22Rv1 (cell line): Measurements from ENCODE around the gene ANGPTL4.
"Not testable (repeated sequence)": the region's sequence is repeated elsewhere in the genome, so short reads cannot be mapped to it uniquely, and the experiment has no call there.

Experiments
- H3K27ac ChIP-seq: fragments of 450-650 bp; 2 replicates; pipeline ENCODE4 v1.5.1; 2017
- ZFX ChIP-seq: fragments of 450-650 bp; IDR thresholded peaks from 2 replicates; pipeline ENCODE4 v1.6.1; 2017; ENCODE audit warnings: antibody characterized with exemption, borderline replicate concordance
- TF ChIP-seq, protein P1 (sequence below): fragments of 450-650 bp; IDR thresholded peaks from 2 replicates; pipeline ENCODE4 v1.5.1; 2017; ENCODE audit warnings: mild to moderate bottlenecking

The ANGPTL4 gene

DNA sequence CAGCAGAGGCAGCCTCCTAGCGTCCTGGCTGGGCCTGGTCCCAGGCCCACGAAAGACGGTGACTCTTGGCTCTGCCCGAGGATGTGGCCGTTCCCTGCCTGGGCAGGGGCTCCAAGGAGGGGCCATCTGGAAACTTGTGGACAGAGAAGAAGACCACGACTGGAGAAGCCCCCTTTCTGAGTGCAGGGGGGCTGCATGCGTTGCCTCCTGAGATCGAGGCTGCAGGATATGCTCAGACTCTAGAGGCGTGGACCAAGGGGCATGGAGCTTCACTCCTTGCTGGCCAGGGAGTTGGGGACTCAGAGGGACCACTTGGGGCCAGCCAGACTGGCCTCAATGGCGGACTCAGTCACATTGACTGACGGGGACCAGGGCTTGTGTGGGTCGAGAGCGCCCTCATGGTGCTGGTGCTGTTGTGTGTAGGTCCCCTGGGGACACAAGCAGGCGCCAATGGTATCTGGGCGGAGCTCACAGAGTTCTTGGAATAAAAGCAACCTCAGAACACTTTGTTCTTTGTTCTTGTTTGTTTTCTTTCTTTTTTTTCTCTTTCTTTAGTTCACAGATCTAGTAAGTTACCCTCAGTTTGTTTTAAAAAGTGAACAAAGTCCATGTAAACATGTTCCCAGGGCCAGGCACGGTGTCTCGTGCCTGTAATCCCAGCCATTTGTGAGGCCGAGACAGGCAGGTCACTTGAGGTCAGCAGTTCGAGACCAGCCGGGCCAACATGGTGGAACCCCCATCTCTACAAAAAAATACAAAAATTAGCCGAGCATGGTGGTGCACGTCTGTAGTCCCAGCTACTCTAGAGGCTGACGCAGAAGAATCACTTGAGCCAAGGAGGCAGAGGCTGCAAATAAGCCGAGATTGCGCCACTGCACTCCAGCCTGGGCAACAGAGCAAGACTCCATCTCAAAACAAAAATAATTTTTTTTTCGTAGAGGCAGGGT lies 10.2 kb downstream of the ANGPTL4 start:
- H3K27ac ChIP-seq, result peak overlapping the region; percentile 96
- TF ChIP-seq, protein P1, sequence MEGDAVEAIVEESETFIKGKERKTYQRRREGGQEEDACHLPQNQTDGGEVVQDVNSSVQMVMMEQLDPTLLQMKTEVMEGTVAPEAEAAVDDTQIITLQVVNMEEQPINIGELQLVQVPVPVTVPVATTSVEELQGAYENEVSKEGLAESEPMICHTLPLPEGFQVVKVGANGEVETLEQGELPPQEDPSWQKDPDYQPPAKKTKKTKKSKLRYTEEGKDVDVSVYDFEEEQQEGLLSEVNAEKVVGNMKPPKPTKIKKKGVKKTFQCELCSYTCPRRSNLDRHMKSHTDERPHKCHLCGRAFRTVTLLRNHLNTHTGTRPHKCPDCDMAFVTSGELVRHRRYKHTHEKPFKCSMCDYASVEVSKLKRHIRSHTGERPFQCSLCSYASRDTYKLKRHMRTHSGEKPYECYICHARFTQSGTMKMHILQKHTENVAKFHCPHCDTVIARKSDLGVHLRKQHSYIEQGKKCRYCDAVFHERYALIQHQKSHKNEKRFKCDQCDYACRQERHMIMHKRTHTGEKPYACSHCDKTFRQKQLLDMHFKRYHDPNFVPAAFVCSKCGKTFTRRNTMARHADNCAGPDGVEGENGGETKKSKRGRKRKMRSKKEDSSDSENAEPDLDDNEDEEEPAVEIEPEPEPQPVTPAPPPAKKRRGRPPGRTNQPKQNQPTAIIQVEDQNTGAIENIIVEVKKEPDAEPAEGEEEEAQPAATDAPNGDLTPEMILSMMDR, result peak; percentile 83
- no peak for TF ChIP-seq ZFX

DNA sequence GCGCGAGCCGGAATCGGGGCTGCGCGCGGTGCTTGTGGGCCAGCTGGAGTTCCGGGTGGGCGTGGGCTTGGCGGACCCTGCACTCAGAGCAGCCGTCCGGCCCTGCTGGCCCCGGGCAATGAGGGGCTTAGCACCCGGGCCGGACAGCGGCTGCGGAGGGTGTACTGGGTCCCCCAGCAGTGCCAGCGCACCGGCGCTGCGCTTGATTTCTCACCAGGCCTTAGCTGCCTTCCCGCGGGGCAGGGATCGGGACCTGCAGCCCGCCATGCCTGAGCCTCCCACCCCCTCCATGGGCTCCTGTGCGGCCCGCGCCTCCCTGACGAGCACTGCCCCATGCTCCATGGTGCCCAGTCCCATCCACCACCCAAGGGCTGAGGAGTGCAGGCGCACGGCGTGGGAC lies 11.8 kb downstream of the ANGPTL4 start:
- peak overlapping the region; percentile 96 for H3K27ac ChIP-seq

DNA sequence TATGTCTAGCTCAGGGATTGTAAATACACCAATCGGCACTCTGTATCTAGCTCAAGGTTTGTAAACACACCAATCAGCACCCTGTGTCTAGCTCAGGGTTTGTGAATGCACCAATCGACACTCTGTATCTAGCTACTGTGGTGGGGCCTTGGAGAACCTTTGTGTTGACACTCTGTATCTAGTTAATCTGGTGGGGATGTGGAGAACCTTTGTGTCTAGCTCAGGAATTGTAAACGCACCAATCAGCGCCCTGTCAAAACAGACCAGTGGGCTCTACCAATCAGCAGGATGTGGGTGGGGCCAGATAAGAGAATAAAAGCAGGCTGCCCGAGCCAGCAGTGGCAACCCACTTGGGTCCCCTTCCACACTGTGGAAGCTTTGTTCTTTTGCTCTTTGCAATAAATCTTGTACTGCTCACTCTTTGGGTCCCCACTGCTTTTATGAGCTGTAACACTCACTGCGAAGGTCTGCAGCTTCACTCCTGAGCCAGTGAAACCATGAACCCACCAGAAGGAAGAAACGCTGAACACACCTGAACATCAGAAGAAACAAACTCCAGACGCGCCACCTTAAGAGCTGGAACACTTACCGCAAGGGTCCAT lies 12.5 kb downstream of the ANGPTL4 start:
- peak overlapping the region; percentile 96 for H3K27ac ChIP-seq

DNA sequence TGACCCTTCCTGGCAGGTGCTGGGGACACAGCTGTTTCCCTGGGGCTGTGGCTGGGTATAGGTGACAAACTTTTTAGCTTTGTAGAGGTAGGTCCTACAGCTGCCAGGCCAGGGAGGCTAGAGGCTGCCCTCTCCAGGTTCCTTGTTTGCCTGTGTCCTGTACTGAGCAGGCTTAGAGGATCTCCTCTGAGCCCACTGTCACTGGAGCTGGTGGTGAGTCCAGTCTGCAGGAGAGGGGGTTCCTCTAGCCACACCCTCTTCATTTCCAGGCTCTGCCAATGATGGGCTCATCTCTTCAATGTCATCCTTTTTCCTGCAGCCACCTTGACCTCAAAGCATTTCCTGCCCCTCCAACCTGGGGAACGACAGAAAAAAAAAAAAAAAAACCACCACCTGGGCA lies 13.6 kb downstream of the ANGPTL4 start:
- no peak for TF ChIP-seq ZFX
- TF ChIP-seq, protein P1, result no peak
- H3K27ac ChIP-seq, result peak overlapping the region; percentile 96; the same call in 1 of the 2 replicates

DNA sequence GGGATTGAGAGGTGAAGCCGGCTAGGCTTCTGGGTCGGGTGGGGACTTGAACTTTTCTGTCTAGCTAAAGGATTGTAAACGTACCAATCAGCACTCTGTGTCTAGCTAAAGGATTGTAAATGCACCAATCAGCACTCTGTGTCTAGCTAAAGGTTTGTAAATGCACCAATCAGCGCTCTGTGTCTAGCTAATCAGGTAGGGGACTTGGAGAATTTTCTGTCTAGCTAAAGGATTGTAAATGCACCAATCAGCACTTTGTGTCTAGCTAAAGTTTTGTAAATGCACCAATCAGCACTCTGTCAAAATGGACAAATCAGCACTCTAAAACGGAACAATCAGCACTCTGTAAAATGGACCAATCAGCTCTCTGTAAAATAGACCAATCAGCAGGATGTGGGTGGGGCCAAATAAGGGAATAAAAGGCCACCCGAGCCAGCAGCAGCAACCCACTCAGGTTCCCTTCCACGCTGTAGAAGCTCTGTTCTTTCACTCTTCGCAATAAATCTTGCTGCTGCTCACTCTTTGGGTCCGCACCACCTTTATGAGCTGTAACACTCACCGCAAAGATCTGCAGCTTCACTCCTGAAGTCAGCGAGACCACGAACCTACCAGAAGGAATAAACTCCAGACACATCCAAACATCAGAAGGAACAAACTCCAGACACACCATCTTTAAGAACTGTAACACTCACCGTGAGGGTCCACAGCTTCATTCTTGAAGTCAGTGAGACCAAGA lies 15.4 kb downstream of the ANGPTL4 start:
- H3K27ac ChIP-seq, result not testable (repeated sequence)

DNA sequence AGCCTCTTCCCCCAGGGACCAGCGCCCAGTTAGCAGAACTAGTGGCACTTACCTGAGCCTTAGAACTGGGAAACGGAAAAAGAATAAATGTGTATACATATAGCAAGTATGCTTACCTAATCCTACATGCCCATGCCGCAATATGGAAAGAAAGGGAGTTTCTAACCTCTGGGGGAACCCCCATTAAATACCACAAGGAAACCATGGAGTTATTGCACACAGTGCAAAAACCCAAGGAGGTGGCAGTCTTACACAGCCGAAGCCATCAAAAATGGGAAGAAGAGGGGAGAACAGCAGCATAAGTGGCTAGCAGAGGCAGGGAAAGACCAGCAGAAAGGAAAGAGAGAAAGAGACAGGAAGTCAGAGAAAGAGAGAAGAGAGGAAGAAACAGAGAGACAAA lies 20.6 kb downstream of the ANGPTL4 start:
- peak overlapping the region; percentile 99; the same call in 1 of the 2 replicates for H3K27ac ChIP-seq

DNA sequence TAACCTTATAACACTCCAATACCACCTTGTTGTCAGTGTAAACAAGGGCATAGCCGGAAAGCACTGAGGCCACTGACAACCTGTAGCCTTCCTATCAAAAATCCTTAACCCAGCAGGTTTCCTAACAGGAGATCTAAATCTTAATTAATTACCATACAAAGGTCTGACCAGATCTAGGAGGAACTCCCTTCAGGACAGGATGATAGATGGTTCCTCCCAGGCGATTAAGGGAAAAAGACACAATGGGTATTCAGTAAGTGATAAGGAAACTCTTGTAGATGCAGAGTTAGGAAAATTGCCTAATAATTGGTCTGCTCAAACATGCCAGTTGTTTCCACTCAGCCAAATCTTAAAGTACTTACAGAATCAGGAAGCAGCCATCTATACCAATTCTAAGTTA lies 21.1 kb downstream of the ANGPTL4 start:
- H3K27ac ChIP-seq, result peak overlapping the region; percentile 99

DNA sequence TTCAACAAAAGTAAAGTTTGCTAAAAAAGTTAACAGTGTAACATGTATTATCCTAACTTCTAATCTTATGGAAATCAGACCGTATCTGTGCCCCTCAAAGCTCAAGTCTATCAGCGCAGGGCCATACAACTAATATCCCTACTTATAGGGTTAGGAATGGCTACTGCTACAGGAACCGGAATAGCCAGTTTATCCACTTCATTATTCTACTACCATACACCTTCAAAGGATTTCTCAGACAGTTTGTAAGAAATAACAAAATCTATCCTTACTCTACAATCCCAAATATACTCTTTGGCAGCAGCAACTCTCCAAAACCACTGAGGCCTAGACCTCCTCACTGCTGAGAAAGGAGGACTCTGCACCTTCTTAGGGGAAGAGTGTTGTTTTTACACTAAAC lies 21.6 kb downstream of the ANGPTL4 start:
- H3K27ac ChIP-seq, result peak overlapping the region; percentile 99

DNA sequence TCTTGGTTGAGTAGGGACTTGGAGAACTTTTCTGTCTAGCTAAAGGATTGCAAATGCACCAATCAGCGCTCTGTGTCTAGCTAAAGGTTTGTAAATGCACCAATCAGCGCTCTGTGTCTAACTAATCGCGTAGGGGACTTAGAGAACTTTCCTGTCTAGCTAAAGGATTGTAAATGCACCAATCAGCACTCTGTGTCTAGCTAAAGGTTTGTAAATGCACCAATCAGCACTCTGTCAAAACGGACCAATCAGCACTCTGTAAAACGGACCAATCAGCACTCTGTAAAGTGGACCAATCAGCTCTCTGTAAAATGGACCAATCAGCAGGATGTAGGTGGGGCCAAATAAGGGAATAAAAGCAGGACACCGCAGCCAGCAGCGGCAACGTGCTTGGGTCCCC lies 22.5 kb downstream of the ANGPTL4 start:
- peak overlapping the region; percentile 99 for H3K27ac ChIP-seq

DNA sequence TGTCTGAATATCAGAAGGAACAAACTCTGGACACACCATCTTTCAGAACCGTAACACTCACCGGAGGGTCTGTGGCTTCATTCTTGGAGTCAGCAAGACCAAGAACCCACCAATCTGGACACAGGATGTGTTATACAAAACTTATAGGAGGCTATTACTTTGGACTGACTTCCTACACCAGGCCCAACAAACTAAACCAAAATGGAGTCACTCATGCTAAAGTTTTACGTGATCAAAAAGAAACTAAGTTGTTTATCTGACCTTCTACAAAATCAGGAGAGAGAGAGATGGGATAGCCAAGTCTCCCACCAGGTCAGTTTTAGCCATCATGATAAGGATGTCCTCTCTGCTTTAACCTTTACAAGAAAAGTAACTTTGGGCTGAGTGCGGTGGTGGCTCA lies 23.0 kb downstream of the ANGPTL4 start:
- TF ChIP-seq, protein P1, result no peak
- TF ChIP-seq ZFX, result no peak
- H3K27ac ChIP-seq, result peak overlapping the region; percentile 99
